T-helper 1 cell (primary cell): ENCODE results near the gene SPDYE4.

ENCODE experiments used
- DNase-seq, 5 donors: peaks; one replicate each; pipeline ENCODE4 v3.0.0-alpha.2; 2012 to 2020

SPDYE4 gene

DNA sequence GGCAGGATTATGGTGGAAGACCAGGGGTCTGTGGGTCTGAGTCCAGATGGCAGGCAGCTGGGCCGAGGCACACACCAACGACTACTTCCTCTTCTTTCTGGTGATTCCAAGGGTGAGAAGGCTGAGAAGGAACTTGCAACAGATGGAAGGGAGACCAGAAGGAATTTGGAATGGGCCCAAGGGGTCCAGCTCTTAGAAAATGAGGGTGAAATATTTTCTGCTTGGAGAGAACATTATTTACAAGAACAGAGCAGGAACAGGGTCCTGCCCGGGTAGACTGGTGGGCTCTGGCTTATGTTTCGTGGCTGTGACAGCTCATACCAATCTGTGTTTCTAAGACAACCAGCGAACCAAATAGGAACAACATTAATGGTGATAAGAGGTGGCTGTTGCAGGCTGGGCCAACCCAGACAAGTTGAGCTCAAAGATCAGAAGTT, 50.3 kb downstream of the SPDYE4 start:
- DNase-seq = no peak

DNA sequence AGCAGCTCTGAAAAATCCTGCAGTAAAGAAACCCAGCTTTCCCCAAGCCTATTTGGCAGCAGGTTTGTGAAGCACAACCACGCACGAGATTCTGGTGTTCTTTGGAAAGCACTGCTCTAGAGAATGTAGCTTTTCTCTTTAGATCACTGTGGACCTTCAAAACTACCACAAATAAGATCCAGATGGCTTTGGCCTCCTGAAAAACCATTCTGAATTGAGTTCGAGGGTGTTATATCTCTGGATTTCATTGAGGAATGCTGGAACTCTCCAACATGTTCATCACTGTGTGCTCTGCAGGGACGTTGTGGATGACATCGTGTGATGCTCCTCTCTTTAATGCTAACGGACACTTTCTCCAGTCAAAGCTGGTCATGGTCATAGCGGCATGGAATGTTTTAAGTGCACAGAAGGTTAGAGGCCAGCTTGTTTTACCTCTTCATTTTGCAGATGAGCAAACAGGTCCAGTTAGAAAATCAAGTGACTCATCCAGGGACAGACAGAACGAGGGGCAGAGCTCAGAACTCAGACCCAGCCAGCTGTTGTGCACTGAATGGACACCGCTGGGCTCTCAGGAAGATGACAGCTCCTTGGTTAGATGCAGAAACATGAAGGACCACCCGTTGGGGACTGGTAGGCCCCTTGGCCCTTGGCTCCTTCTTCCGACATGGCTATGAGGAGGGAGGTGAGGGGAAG, 50.9 kb downstream of the SPDYE4 start:
- no peak for DNase-seq

GRCh38 chr17:8706431-8706830, 51.9 kb downstream of the SPDYE4 start:
- no peak for DNase-seq

- DNase-seq = no peak
Measured at GRCh38 chr17:8705427-8705826, 52.9 kb downstream of the SPDYE4 start.

GRCh38 chr17:8703001-8703400, 55.3 kb downstream of the SPDYE4 start:
- DNase-seq = no peak

DNA sequence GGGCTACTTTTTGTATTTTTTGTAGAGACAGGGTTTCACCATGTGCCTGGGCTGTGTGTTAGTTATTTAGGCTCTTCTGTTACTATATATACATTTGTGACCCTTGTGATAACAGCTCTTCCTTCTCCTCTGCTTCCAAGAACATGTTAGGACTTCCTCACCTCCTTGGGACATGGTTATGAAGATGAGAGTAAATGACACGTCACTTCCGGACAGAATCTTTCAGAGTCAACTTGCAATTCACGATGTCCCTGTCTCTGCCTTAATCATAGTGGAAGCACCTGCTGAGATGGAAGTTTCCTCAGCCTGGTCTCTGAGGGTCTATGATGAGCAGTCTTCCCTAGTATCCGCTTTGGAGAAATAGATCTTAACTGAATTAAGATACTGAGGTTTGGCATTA, 56.6 kb downstream of the SPDYE4 start:
- no peak for DNase-seq

- no peak for DNase-seq
Measured at GRCh38 chr17:8701221-8701620, 57.1 kb downstream of the SPDYE4 start.
